ENCODE measurements around the gene LYPD6. TPM values are rescaled to one million over a fixed set of nuclear protein-coding genes. Genes with fewer than 3 reads are reported as not detected.

LYPD6 gene
- total RNA-seq, 3 donors from 2014 or later, result 0.16 to 17.7 (median 3.9) TPM

GRCh38 chr2:149448315-149448714 lies 117.9 kb downstream of the LYPD6 start:
- Histone ChIP-seq H3K9me3 (no peaks in the 10 kb centered on the region), H3K4me1 (no peaks in the 10 kb centered on the region), H3K4me3 (no peak overlapping the region), H3K27ac (no peak overlapping the region), H3K27me3 (no peaks in the 10 kb centered on the region), H3K36me3 (no peaks in the 10 kb centered on the region)
- intact Hi-C loops (cut with DNase I; ENCODE audit: low total_unique reads), result no loop called here
- DNase-seq (ENCODE audit: low spot score in 2 of 2), result no peak
- TF ChIP-seq POLR2A (IDR thresholded peaks at IDR 0.05) (no peak), POLR2AphosphoS5 (IDR thresholded peaks at IDR 0.05) (no peak), CTCF (IDR thresholded peaks at IDR 0.05) (no peak)

GRCh38 chr2:149449017-149449416 lies 118.6 kb downstream of the LYPD6 start:
- H3K36me3 ChIP-seq, result no peaks in the 10 kb centered on the region
- DNase-seq (ENCODE audit: low spot score in 2 of 2), result no peak
- no peaks in the 10 kb centered on the region for H3K4me1 ChIP-seq
- no peak overlapping the region for H3K27ac ChIP-seq
- intact Hi-C loops (cut with DNase I; ENCODE audit: low total_unique reads), result no loop called here
- H3K9me3 ChIP-seq, result no peaks in the 10 kb centered on the region
- no peak overlapping the region for H3K4me3 ChIP-seq
- H3K27me3 ChIP-seq, result no peaks in the 10 kb centered on the region
- no peak for TF ChIP-seq POLR2AphosphoS5 (IDR thresholded peaks at IDR 0.05)
- no peak for TF ChIP-seq CTCF (IDR thresholded peaks at IDR 0.05)
- TF ChIP-seq POLR2A (IDR thresholded peaks at IDR 0.05), result no peak

GRCh38 chr2:149451417-149452165 lies 121.2 kb downstream of the LYPD6 start:
- H3K27ac ChIP-seq, result no peak overlapping the region
- H3K4me1 ChIP-seq, result no peaks in the 10 kb centered on the region
- TF ChIP-seq CTCF (IDR thresholded peaks at IDR 0.05), result no peak
- no peak for TF ChIP-seq POLR2AphosphoS5 (IDR thresholded peaks at IDR 0.05)
- no peak for TF ChIP-seq POLR2A (IDR thresholded peaks at IDR 0.05)
- no peak overlapping the region for H3K4me3 ChIP-seq
- intact Hi-C loops (cut with DNase I; ENCODE audit: low total_unique reads), result no loop called here
- DNase-seq (ENCODE audit: low spot score in 2 of 2), result no peak
- H3K9me3 ChIP-seq, result no peaks in the 10 kb centered on the region
- H3K36me3 ChIP-seq, result no peaks in the 10 kb centered on the region
- H3K27me3 ChIP-seq, result no peaks in the 10 kb centered on the region

- Histone ChIP-seq H3K9me3 (peaks cover 0 to 11% of the 10 kb centered on the region in 2 donors), H3K27me3 (no peaks in the 10 kb centered on the region), H3K36me3 (no peaks in the 10 kb centered on the region), H3K4me1 (no peaks in the 10 kb centered on the region), H3K4me3 (no peak overlapping the region), H3K27ac (no peak overlapping the region)
- no peak for DNase-seq (ENCODE audit: low spot score in 2 of 2)
- intact Hi-C loops (cut with DNase I; ENCODE audit: low total_unique reads), result no loop called here
- TF ChIP-seq CTCF (IDR thresholded peaks at IDR 0.05), result no peak
- no peak for TF ChIP-seq POLR2A (IDR thresholded peaks at IDR 0.05)
- TF ChIP-seq POLR2AphosphoS5 (IDR thresholded peaks at IDR 0.05), result no peak
Observed at GRCh38 chr2:149456285-149456684, 125.9 kb downstream of the LYPD6 start.

GRCh38 chr2:149458502-149458901 lies 128.1 kb downstream of the LYPD6 start:
- no peak overlapping the region for H3K27ac ChIP-seq
- H3K9me3 ChIP-seq, result peaks cover 0 to 11% of the 10 kb centered on the region in 2 donors
- no peak for DNase-seq (ENCODE audit: low spot score in 2 of 2)
- H3K4me3 ChIP-seq, result no peak overlapping the region
- H3K4me1 ChIP-seq, result no peaks in the 10 kb centered on the region
- TF ChIP-seq POLR2AphosphoS5 (IDR thresholded peaks at IDR 0.05) (no peak), CTCF (IDR thresholded peaks at IDR 0.05) (no peak), POLR2A (IDR thresholded peaks at IDR 0.05) (no peak)
- intact Hi-C loops (cut with DNase I; ENCODE audit: low total_unique reads), result no loop called here
- H3K27me3 ChIP-seq, result no peaks in the 10 kb centered on the region
- H3K36me3 ChIP-seq, result no peaks in the 10 kb centered on the region
